Effector memory CD4-positive, alpha-beta T cell (primary cell): ENCODE data around the gene GLUD1.
"Not testable (repeated sequence)": the region's sequence is repeated elsewhere in the genome, so short reads cannot be mapped to it uniquely, and the experiment has no call there.

Experiments used
- DNase-seq, 3 donors: peaks; one replicate each; pipeline ENCODE4 v3.0.0-alpha.2; 2020
- H3K27ac ChIP-seq: 2 replicates; pipeline ENCODE4 v1.7.0; 2013; ENCODE audit warnings: mild to moderate bottlenecking, low read length, moderate library complexity; ENCODE audit not compliant: insufficient read depth, poor library complexity, severe bottlenecking
- H3K27me3 ChIP-seq: replicated peaks from 2 replicates; pipeline ENCODE4 v1.7.0; 2013; ENCODE audit warnings: mild to moderate bottlenecking, low read length; ENCODE audit not compliant: insufficient read depth, control insufficient read depth, poor library complexity, severe bottlenecking
- H3K36me3 ChIP-seq: 2 replicates; pipeline ENCODE4 v1.7.0; 2013; ENCODE audit warnings: mild to moderate bottlenecking, low read length, moderate library complexity; ENCODE audit not compliant: control insufficient read depth, insufficient read depth
- H3K4me1 ChIP-seq: 2 replicates; pipeline ENCODE4 v1.7.0; 2013; ENCODE audit warnings: low read length, mild to moderate bottlenecking; ENCODE audit not compliant: control insufficient read depth, insufficient read depth, poor library complexity, severe bottlenecking
- H3K4me3 ChIP-seq: 2 replicates; pipeline ENCODE4 v1.7.0; 2013; ENCODE audit warnings: low read length, low read depth, mild to moderate bottlenecking; ENCODE audit not compliant: insufficient read depth, poor library complexity, severe bottlenecking
- H3K9me3 ChIP-seq: 2 replicates; pipeline ENCODE4 v1.7.0; 2013; ENCODE audit warnings: mild to moderate bottlenecking, low read length, moderate library complexity; ENCODE audit not compliant: control insufficient read depth
- total RNA-seq, 3 donors: gene quantifications; one replicate each; lab custom pipeline; 2026; lab: John Stamatoyannopoulos, UW

The GLUD1 gene
- total RNA-seq = 176 to 189 (median 189) reads per million in 3 donors

DNA sequence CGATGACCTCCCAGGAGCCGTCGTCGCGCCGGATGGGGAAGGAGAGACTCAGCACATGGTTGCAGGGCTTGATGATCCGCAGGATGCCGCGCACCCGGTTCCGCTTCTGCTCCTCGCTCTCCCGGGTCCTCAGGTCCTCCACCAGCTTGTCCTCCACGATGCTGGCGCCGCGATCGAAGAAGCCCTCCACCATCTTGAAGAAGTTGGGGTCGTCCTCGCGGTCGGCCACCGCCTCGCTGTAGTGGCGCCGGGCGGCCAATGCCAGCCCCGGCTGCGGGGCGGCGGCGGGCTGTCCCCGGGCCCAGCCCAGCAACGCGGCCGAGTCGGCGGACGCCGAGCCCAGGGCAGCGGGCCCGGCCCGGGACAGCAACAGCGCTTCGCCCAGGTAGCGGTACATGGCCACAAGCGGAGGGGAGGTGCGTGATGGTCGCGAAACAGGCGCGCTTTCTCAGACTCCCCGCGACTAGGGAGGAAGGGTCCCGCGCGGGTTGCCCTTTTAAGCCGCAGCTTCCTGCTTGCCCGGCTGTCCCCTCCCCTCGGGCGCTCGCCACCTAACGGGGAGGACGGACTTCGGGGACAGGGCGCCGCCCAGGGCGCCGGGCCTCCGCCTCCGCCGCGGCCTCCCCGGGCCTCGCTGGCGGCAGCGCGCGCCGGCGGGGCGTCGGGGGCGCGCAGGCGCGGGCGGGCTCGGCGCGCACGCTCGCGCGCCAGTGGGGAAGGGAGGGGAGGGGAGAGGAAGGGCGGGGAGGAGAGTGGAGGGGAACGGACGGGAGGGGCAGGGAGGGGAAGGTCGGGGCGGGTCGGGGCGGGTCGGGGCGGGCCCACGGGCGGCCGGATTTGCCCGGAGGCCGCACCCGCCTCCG is at the start of gene GLUD1, which contains the start of gene SHLD2:
Gene GLUD1 (minus strand): TSS at position 471 of the 863 bp plus-strand sequence. CDS start 74 bp downstream, at position 397.
Gene SHLD2 (plus strand): TSS at position 834 of the 863 bp plus-strand sequence. CDS start 56,149 bp downstream, outside the sequence.
- no peaks in the 10 kb centered on the region for H3K27me3 ChIP-seq
- DNase-seq = peak; percentile 78 to 83 (median 81)
- H3K27ac ChIP-seq = peak within 1 kb of the TSS; percentile 91
- peak within 1 kb of the TSS; percentile 71 for H3K4me3 ChIP-seq
- no peaks in the 10 kb centered on the region for H3K36me3 ChIP-seq
- no peaks in the 10 kb centered on the region for H3K9me3 ChIP-seq
- peaks cover 29% of the 10 kb centered on the region for H3K4me1 ChIP-seq

DNA sequence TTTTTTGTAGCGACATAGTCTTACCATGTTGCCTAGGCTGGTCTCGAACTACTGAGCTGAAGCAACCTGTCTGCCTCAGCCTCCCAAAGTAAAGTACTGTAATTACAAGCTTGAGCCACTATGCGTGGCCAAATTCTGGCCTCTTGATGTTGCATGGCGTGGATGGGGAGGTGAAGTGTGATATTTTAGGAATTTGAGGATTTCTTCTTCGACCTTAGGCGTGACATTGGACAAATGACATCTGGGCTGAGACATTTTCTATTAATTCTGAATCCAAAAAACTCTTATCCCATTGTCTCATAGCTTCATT is 48.4 kb upstream of the GLUD1 start:
- H3K36me3 ChIP-seq, H3K9me3 ChIP-seq, DNase-seq, H3K27ac ChIP-seq, H3K4me1 ChIP-seq, H3K4me3 ChIP-seq, H3K27me3 ChIP-seq: not testable (repeated sequence)

GRCh38 chr10:87142230-87143108 is 47.8 kb upstream of the GLUD1 start:
- not testable (repeated sequence) for DNase-seq, H3K27me3 ChIP-seq, H3K9me3 ChIP-seq, H3K4me1 ChIP-seq, H3K36me3 ChIP-seq, H3K4me3 ChIP-seq, H3K27ac ChIP-seq

GRCh38 chr10:87137478-87137877 is 42.8 kb upstream of the GLUD1 start:
- H3K36me3 ChIP-seq, H3K9me3 ChIP-seq, H3K27me3 ChIP-seq, H3K4me1 ChIP-seq, DNase-seq, H3K4me3 ChIP-seq, H3K27ac ChIP-seq: not testable (repeated sequence)

- not testable (repeated sequence) for H3K4me3 ChIP-seq, H3K9me3 ChIP-seq, H3K4me1 ChIP-seq, H3K27me3 ChIP-seq, H3K27ac ChIP-seq, DNase-seq, H3K36me3 ChIP-seq
Observed at GRCh38 chr10:87134440-87134839, 39.8 kb upstream of the GLUD1 start.

DNA sequence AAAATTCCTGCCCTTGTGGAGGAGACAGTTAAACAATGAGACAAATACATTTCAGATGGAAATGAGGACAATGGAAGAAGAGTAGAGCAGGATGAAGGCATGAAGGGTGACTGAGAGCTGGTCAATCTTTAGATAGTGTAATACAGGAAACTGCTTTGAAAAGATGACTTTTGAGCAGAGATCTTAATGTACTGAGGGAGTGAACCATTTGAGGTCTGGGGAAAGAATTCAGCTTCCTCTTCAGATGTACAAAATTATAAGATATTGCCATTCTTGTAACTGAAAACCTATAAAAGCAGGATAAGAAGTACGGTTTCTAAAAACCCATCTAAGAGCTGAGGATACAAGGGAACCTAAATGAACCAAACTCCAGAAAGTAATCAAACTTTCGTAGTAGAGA is 39.3 kb upstream of the GLUD1 start:
- H3K4me3 ChIP-seq, DNase-seq, H3K36me3 ChIP-seq, H3K9me3 ChIP-seq, H3K27ac ChIP-seq, H3K4me1 ChIP-seq, H3K27me3 ChIP-seq: not testable (repeated sequence)

- not testable (repeated sequence) for H3K27me3 ChIP-seq, H3K36me3 ChIP-seq, DNase-seq, H3K4me1 ChIP-seq, H3K4me3 ChIP-seq, H3K9me3 ChIP-seq, H3K27ac ChIP-seq
Observed at GRCh38 chr10:87132176-87132575, 37.5 kb upstream of the GLUD1 start.

DNA sequence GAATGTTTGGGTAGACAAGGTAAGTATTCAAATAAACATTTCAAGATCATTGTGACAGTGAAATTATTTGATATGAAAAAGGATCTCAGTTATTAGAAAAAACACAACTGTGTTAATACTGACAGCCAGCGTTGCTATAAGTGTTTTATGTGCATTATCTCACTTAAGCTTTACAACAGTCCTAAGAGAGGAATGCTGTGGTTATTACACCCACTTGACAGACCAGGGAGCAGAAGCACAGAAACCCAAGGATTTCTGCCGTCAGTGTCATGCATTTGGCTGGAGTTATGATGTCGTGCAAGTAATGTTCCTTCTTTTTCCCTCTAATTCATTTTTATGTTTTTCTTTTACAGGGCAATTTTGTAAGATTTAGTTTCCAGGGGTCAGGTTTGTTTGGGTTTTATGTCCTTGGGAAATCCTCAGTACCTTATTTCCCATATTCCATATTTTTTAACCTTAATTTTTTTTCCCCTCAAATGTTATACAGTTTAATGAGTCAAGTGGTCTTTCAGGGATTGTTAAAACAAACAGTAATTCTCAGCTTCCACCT is 33.0 kb upstream of the GLUD1 start:
- H3K4me3 ChIP-seq, H3K9me3 ChIP-seq, H3K36me3 ChIP-seq, H3K27ac ChIP-seq, H3K27me3 ChIP-seq, DNase-seq, H3K4me1 ChIP-seq: not testable (repeated sequence)

GRCh38 chr10:87127048-87127447 is 32.4 kb upstream of the GLUD1 start:
- not testable (repeated sequence) for H3K36me3 ChIP-seq, H3K27me3 ChIP-seq, H3K9me3 ChIP-seq, H3K4me1 ChIP-seq, H3K4me3 ChIP-seq, DNase-seq, H3K27ac ChIP-seq

DNA sequence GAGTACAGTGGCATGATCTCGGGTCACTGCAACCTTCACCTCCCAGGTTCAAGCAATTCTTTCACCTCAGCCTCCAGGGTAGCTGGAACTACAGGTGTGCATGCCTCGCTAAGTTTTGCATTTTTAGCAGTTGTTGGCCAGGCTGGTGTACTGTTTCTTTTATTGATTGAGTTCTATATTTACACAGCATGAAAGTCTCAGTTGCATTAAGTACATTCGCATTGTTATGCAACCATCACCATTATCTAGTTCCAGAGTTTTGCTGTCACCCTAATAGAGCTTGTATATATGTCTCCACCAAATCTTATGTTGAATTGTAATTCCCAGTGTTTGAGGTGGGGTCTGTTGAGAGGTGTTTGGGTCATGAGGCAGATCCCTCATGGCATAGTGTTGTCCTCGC is 28.7 kb upstream of the GLUD1 start:
- not testable (repeated sequence) for H3K27ac ChIP-seq, H3K9me3 ChIP-seq, DNase-seq, H3K4me1 ChIP-seq, H3K27me3 ChIP-seq, H3K36me3 ChIP-seq, H3K4me3 ChIP-seq
